Liver (tissue), 9 donors: ENCODE measurements around the gene AGL. TPM values are rescaled to one million over a fixed set of nuclear protein-coding genes. Genes with fewer than 3 reads are reported as not detected.

Source experiments
- DNase-seq: peaks from one replicate; pipeline ENCODE4 v3.0.0-alpha.2; 2017; ENCODE audit warnings: low spot score
- H3K27ac ChIP-seq, 2 donors: one replicate each; pipeline ENCODE4 v1.7.0; 2013; ENCODE audit warnings: inconsistent platforms in 2 of 2, low read length in 2 of 2, control low read depth in 1 of 2, low read depth in 1 of 2, mild to moderate bottlenecking in 1 of 2
- H3K27me3 ChIP-seq, 4 donors: one replicate each; pipeline versions ENCODE4 v1.6.1 to v1.7.0; 2013; ENCODE audit warnings: low read length in 3 of 4, inconsistent platforms in 1 of 4, mild to moderate bottlenecking in 1 of 4, moderate library complexity in 1 of 4; ENCODE audit not compliant: control insufficient read depth in 4 of 4, insufficient read depth in 4 of 4
- H3K36me3 ChIP-seq, 4 donors: one replicate each; pipeline versions ENCODE4 v1.6.1 to v1.7.0; 2013; ENCODE audit warnings: low read length in 3 of 4, mild to moderate bottlenecking in 3 of 4, low read depth in 1 of 4, moderate library complexity in 1 of 4; ENCODE audit not compliant: control insufficient read depth in 4 of 4, insufficient read depth in 3 of 4
- H3K4me1 ChIP-seq, 4 donors: one replicate each; pipeline versions ENCODE4 v1.6.1 to v1.7.0; 2013; ENCODE audit warnings: low read length in 3 of 4, mild to moderate bottlenecking in 3 of 4, moderate library complexity in 1 of 4; ENCODE audit not compliant: control insufficient read depth in 4 of 4, insufficient read depth in 4 of 4
- H3K4me3 ChIP-seq, 3 donors: one replicate each; pipeline versions ENCODE4 v1.6.1 to v1.7.0; 2013; ENCODE audit warnings: low read length in 3 of 3, control low read depth in 1 of 3, low read depth in 1 of 3, mild to moderate bottlenecking in 1 of 3
- H3K9ac ChIP-seq, 2 donors: one replicate each; pipeline ENCODE4 v1.7.0; 2013; ENCODE audit warnings: low read length in 2 of 2, mild to moderate bottlenecking in 2 of 2, moderate library complexity in 2 of 2, control low read depth in 1 of 2, low read depth in 1 of 2
- H3K9me3 ChIP-seq, 4 donors: one replicate each; pipeline versions ENCODE4 v1.6.1 to v1.7.0; 2013; ENCODE audit warnings: low read length in 3 of 4; ENCODE audit not compliant: control insufficient read depth in 4 of 4
- ATF3 ChIP-seq: IDR thresholded peaks from 2 replicates; pipeline ENCODE4 v1.6.1; 2016; ENCODE audit warnings: antibody characterized with exemption
- EGR1 ChIP-seq, 2 donors: IDR thresholded peaks; 2 replicates each; pipeline ENCODE4 v1.6.1; 2016 to 2018; ENCODE audit warnings: antibody characterized with exemption in 2 of 2, low read depth in 2 of 2
- FOXA1 ChIP-seq: IDR thresholded peaks from 2 replicates; pipeline ENCODE4 v1.6.1; 2016; ENCODE audit warnings: antibody characterized with exemption
- FOXA2 ChIP-seq: IDR thresholded peaks from 2 replicates; pipeline ENCODE4 v1.6.1; 2016; ENCODE audit warnings: antibody characterized with exemption
- GABPA ChIP-seq, 2 donors: IDR thresholded peaks in 1 of 2; conservative IDR thresholded peaks in 1 of 2; 2 replicates each; pipeline ENCODE4 v1.6.1; 2016; ENCODE audit warnings: antibody characterized with exemption in 2 of 2, mild to moderate bottlenecking in 1 of 2, moderate library complexity in 1 of 2
- HNF4A ChIP-seq, 2 donors: conservative IDR thresholded peaks; 2 replicates each; pipeline ENCODE4 v1.6.1; 2016; ENCODE audit warnings: antibody characterized with exemption in 2 of 2, mild to moderate bottlenecking in 2 of 2
- HNF4G ChIP-seq: IDR thresholded peaks from 2 replicates; pipeline ENCODE4 v1.6.1; 2016; ENCODE audit warnings: antibody characterized with exemption
- JUND ChIP-seq, 2 donors: IDR thresholded peaks; 2 replicates each; pipeline ENCODE4 v1.6.1; 2016; ENCODE audit warnings: antibody characterized with exemption in 2 of 2
- NR2F2 ChIP-seq: IDR thresholded peaks from 2 replicates; pipeline ENCODE4 v1.6.1; 2016; ENCODE audit warnings: antibody characterized with exemption
- RAD21 ChIP-seq, 2 donors: IDR thresholded peaks; 2 replicates each; pipeline ENCODE4 v1.6.1; 2016; ENCODE audit warnings: antibody characterized with exemption in 2 of 2, mild to moderate bottlenecking in 2 of 2
- REST ChIP-seq: IDR thresholded peaks from 2 replicates; pipeline ENCODE4 v1.6.1; 2016; ENCODE audit warnings: antibody characterized with exemption, mild to moderate bottlenecking
- RXRA ChIP-seq, 2 donors: IDR thresholded peaks; 2 replicates each; pipeline ENCODE4 v1.6.1; 2017 to 2018; ENCODE audit warnings: antibody characterized with exemption in 2 of 2, mild to moderate bottlenecking in 1 of 2
- SP1 ChIP-seq: IDR thresholded peaks from 2 replicates; pipeline ENCODE4 v1.6.1; 2018; ENCODE audit warnings: antibody characterized with exemption, mild to moderate bottlenecking
- TAF1 ChIP-seq: conservative IDR thresholded peaks from 2 replicates; pipeline ENCODE4 v1.6.1; 2016; ENCODE audit warnings: antibody characterized with exemption, mild to moderate bottlenecking
- YY1 ChIP-seq: IDR thresholded peaks from 2 replicates; pipeline ENCODE4 v1.6.1; 2016; ENCODE audit warnings: antibody characterized with exemption, mild to moderate bottlenecking
- ZBTB33 ChIP-seq: IDR thresholded peaks from 2 replicates; pipeline ENCODE4 v1.6.1; 2016; ENCODE audit warnings: antibody characterized with exemption
- WGBS: extraction: QIAGEN DNeasy Blood & Tissue Kit; methylation state at CpG from one replicate; pipeline ENCODE4 v1.1.7; 2013; 5-methylcytosine and 5-hydroxymethylcytosine counted together
- polyA plus RNA-seq, 2 donors: library from polyadenylated mRNA; stranded (reverse) in 1 of 2; unstranded in 1 of 2; fragments of 200-250 nt in 1 of 2; fragments of >200 nt in 1 of 2; fragmentation: Nextera tagmentation in 1 of 2; extraction: Ambion mirVana in 1 of 2; gene quantifications; one replicate each; pipeline versions ENCODE4 v1.2.1 to v1.2.3, GENCODE V29; 2013 to 2015
- total RNA-seq, 2 donors: library from RNA; depleted of rRNA; stranded (reverse); fragments of >200 nt; gene quantifications; one replicate each; pipeline ENCODE4 v1.2.3, GENCODE V29; 2014
- TF ChIP-seq, protein P1 (sequence below): fragments of 150-350 bp; IDR thresholded peaks from 2 replicates; pipeline ENCODE4 v1.5.1; 2017; ENCODE audit warnings: improper control_type of control experiment, low read depth, low read length; ENCODE audit not compliant: missing input control
- TF ChIP-seq, protein P2 (sequence below): IDR thresholded peaks from 2 replicates; pipeline ENCODE4 v1.6.1; 2016; ENCODE audit warnings: antibody characterized with exemption
- donor health status: healthy.
- donor health status: healthy.
- donor health status: healthy.
- donor health status: healthy.
- donor health status: healthy.

AGL gene
- total and polyA plus RNA-seq, 4 donors: 10.1 to 78.5 (median 19.9) TPM

GRCh38 chr1:99825702-99826101 is 24.5 kb upstream of the AGL start:
- Histone ChIP-seq H3K27ac (no peak overlapping the region), H3K4me3 (no peak overlapping the region), H3K36me3 (no peaks in the 10 kb centered on the region), H3K27me3 (no peaks in the 10 kb centered on the region), H3K9me3 (no peaks in the 10 kb centered on the region), H3K9ac (no peak overlapping the region), H3K4me1 (no peaks in the 10 kb centered on the region)
- 93% methylated on average over 1 of the region's 1 CpG for WGBS
- TF ChIP-seq NR2F2 (no peak), RAD21 (IDR thresholded peaks at IDR 0.05) (no peak), HNF4A (conservative IDR thresholded peaks at IDR 0.05) (no peak), REST (no peak), SP1 (no peak), FOXA2 (no peak), RXRA (IDR thresholded peaks at IDR 0.05) (no peak), ATF3 (no peak), FOXA1 (no peak), GABPA (IDR thresholded peaks at IDR 0.05 in 1 of 2, conservative IDR thresholded peaks at IDR 0.05 in 1 of 2) (no peak), HNF4G (no peak), JUND (IDR thresholded peaks at IDR 0.05) (no peak), EGR1 (IDR thresholded peaks at IDR 0.05; ENCODE audit: low read depth in 2 of 2) (no peak), ZBTB33 (no peak), TAF1 (no peak), YY1 (no peak)
- TF ChIP-seq, protein P1, sequence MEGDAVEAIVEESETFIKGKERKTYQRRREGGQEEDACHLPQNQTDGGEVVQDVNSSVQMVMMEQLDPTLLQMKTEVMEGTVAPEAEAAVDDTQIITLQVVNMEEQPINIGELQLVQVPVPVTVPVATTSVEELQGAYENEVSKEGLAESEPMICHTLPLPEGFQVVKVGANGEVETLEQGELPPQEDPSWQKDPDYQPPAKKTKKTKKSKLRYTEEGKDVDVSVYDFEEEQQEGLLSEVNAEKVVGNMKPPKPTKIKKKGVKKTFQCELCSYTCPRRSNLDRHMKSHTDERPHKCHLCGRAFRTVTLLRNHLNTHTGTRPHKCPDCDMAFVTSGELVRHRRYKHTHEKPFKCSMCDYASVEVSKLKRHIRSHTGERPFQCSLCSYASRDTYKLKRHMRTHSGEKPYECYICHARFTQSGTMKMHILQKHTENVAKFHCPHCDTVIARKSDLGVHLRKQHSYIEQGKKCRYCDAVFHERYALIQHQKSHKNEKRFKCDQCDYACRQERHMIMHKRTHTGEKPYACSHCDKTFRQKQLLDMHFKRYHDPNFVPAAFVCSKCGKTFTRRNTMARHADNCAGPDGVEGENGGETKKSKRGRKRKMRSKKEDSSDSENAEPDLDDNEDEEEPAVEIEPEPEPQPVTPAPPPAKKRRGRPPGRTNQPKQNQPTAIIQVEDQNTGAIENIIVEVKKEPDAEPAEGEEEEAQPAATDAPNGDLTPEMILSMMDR: no peak
- DNase-seq: no peak

DNA sequence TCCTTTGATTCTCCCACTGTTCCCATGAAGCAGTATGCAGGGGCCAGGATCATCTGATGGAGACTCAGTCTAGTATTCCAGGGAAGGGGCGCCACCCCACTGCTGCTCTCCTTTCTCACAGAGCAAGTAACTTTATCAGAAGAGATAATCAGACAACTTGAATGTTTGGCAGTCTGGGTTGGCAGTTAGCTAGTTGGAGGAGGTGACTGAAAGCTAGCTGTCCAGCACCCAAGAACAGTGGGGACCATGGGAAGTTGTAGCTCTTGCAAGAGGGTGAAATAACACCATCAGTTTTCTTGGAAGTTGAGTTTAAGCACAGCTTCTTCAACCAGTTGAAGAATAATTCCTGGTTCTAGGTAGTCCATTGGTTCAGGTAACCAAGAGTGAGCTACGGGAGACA is 22.2 kb upstream of the AGL start:
- WGBS: 95% methylated on average over 2 of the region's 2 CpGs
- Histone ChIP-seq H3K9me3 (no peaks in the 10 kb centered on the region), H3K9ac (no peak overlapping the region), H3K36me3 (no peaks in the 10 kb centered on the region), H3K27me3 (no peaks in the 10 kb centered on the region), H3K27ac (no peak overlapping the region), H3K4me3 (no peak overlapping the region), H3K4me1 (no peaks in the 10 kb centered on the region)
- DNase-seq: no peak
- no peak for TF ChIP-seq FOXA2
- no peak for TF ChIP-seq EGR1 (IDR thresholded peaks at IDR 0.05; ENCODE audit: low read depth in 2 of 2)
- no peak for TF ChIP-seq RXRA (IDR thresholded peaks at IDR 0.05)
- no peak for TF ChIP-seq ZBTB33
- TF ChIP-seq FOXA1: no peak
- TF ChIP-seq TAF1: no peak
- no peak for TF ChIP-seq SP1
- TF ChIP-seq, protein P1: no peak
- no peak for TF ChIP-seq HNF4G
- TF ChIP-seq, protein P2, sequence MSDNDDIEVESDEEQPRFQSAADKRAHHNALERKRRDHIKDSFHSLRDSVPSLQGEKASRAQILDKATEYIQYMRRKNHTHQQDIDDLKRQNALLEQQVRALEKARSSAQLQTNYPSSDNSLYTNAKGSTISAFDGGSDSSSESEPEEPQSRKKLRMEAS: no peak
- TF ChIP-seq NR2F2: no peak
